HepG2 (cell line): ENCODE data around the gene TACC2. TPM values are rescaled to one million over a fixed set of nuclear protein-coding genes. Genes with fewer than 3 reads are reported as not detected.

Experiments used
- ATAC-seq: fragments of 200-7000 bp; cut with Tn5 transposase; 3 replicates; pipeline ENCODE4 v1.9.1; 2020; ENCODE audit warnings: mild to moderate bottlenecking, moderate library complexity
- BruUV-seq: library from RNA; stranded (reverse); fragments of 400-500 nt; replicated peaks from 2 replicates; lab custom pipeline; 2021; lab: Mats Ljungman, UMichigan
- CTCF ChIA-PET: fragments of 300-600 bp; formaldehyde crosslinking; extraction: SDS; loops from one replicate; lab custom pipeline; 2021; ENCODE audit warnings: low total read pairs, inconsistent platforms, low intra/inter-chr PET ratio; lab: Yijun Ruan, JAX
- POLR2A ChIA-PET: fragments of 350-600 bp; sonication (Branson Sonifier 250); formaldehyde crosslinking; loops from one replicate; lab custom pipeline; 2020; ENCODE audit warnings: antibody characterized with exemption, inconsistent platforms; lab: Yijun Ruan, JAX
- DNase-seq: peaks from one replicate; pipeline ENCODE4 v3.0.0-alpha.2; 2015; ENCODE audit warnings: low spot score
- FAIRE-seq: peaks from 3 replicates; lab custom pipeline; 2011; peaks lifted over from hg19 to GRCh38; lab: Jason Lieb, UNC
- H2AFZ ChIP-seq: one replicate; pipeline ENCODE4 v1.6.1; 2011; ENCODE audit warnings: low read length, inconsistent platforms
- H3K27ac ChIP-seq: fragments of 300-600 bp; 3 replicates; pipeline ENCODE4 v1.8.0; 2011; ENCODE audit warnings: mixed run types, mild to moderate bottlenecking, mixed read lengths, low read length, inconsistent platforms; ENCODE audit not compliant: insufficient read depth; ENCODE audit errors: extremely low read length
- H3K27me3 ChIP-seq, 2 experiments: fragments of 200-600 bp in 1 of 2; 2 replicates in 1 of 2; 3 replicates in 1 of 2; pipeline versions ENCODE4 v1.6.0 to v1.8.0; 2011; ENCODE audit warnings: low read length in 2 of 2, mild to moderate bottlenecking in 2 of 2, moderate library complexity in 2 of 2, inconsistent platforms in 1 of 2; ENCODE audit not compliant: insufficient read depth in 2 of 2, control insufficient read depth in 1 of 2
- H3K36me3 ChIP-seq, 2 experiments: fragments of 200-600 bp in 1 of 2; replicated peaks in 1 of 2; 2 replicates in 1 of 2; 3 replicates in 1 of 2; pipeline versions ENCODE4 v1.5.1 to v1.8.0; 2011; ENCODE audit warnings: low read length in 2 of 2, inconsistent platforms in 1 of 2; ENCODE audit not compliant: insufficient read depth in 2 of 2, control insufficient read depth in 1 of 2
- H3K4me1 ChIP-seq: 2 replicates; pipeline ENCODE4 v1.5.1; 2012; ENCODE audit warnings: low read length, inconsistent platforms; ENCODE audit not compliant: insufficient read depth
- H3K4me2 ChIP-seq: 2 replicates; pipeline ENCODE4 v1.6.0; 2011; ENCODE audit warnings: low read depth, low read length, inconsistent platforms
- H3K4me3 ChIP-seq, 3 experiments: fragments of 200-600 bp in 1 of 3; sonication (generic), shearing (Covaris generic) in 1 of 3; replicated peaks in 1 of 3; 2 replicates each; pipeline ENCODE4 v1.5.1; 2011 to 2016; ENCODE audit warnings: low read length in 3 of 3, inconsistent platforms in 2 of 3, low read depth in 2 of 3, mild to moderate bottlenecking in 2 of 3, control low read depth in 1 of 3, mixed read lengths in 1 of 3; ENCODE audit not compliant: insufficient read depth in 1 of 3
- H3K79me2 ChIP-seq: one replicate; pipeline ENCODE4 v1.6.1; 2011; ENCODE audit warnings: low read length, inconsistent platforms; ENCODE audit not compliant: insufficient read depth
- H3K9ac ChIP-seq: 2 replicates; pipeline ENCODE4 v1.6.0; 2011; ENCODE audit warnings: mild to moderate bottlenecking, low read depth, low read length, inconsistent platforms; ENCODE audit not compliant: insufficient read depth
- H3K9me3 ChIP-seq: 2 replicates; pipeline ENCODE4 v1.5.1; 2012; ENCODE audit warnings: mild to moderate bottlenecking, low read length
- H4K20me1 ChIP-seq: 2 replicates; pipeline ENCODE4 v1.6.0; 2011; ENCODE audit warnings: inconsistent platforms, mild to moderate bottlenecking, low read length, moderate library complexity; ENCODE audit not compliant: insufficient read depth
- CCDC6 ChIP-seq: sonication (generic); formaldehyde crosslinking; IDR thresholded peaks from 2 replicates; pipeline ENCODE4 v1.8.1; 2022; ENCODE audit warnings: mild to moderate bottlenecking, missing genetic modification reagents, moderate library complexity
- FOXC1 ChIP-seq: sonication (generic); formaldehyde crosslinking; IDR thresholded peaks from 2 replicates; pipeline ENCODE4 v1.8.0; 2022; ENCODE audit warnings: mild to moderate bottlenecking, missing genetic modification reagents, borderline replicate concordance
- SOX5 ChIP-seq: IDR thresholded peaks from 2 replicates; pipeline ENCODE4 v1.6.1; 2016; ENCODE audit warnings: borderline replicate concordance
- SYNCRIP ChIP-seq: fragments of 200-400 bp; formaldehyde crosslinking; IDR thresholded peaks from 2 replicates; pipeline ENCODE4 v1.6.1; 2018; ENCODE audit warnings: mild to moderate bottlenecking, low read depth, low read length; ENCODE audit not compliant: insufficient read depth
- ZFX ChIP-seq: sonication (generic); formaldehyde crosslinking; IDR thresholded peaks from 2 replicates; pipeline ENCODE4 v1.4.0; 2020; ENCODE audit warnings: mild to moderate bottlenecking, low read depth, missing genetic modification reagents, moderate library complexity
- ZNF253 ChIP-seq: sonication (generic); formaldehyde crosslinking; IDR thresholded peaks from 2 replicates; pipeline ENCODE4 v1.8.0; 2022; ENCODE audit warnings: mild to moderate bottlenecking, missing genetic modification reagents, borderline replicate concordance
- ZNF775 ChIP-seq: sonication (generic); formaldehyde crosslinking; IDR thresholded peaks from 2 replicates; pipeline ENCODE4 v1.4.0; 2020; ENCODE audit warnings: missing genetic modification reagents, mild to moderate bottlenecking, moderate library complexity, borderline replicate concordance
- WGBS: methylation state at CpG from one replicate; pipeline ENCODE4 v1.1.6; 2017; ENCODE audit warnings: low lambda C conversion rate; 5-methylcytosine and 5-hydroxymethylcytosine counted together
- in situ Hi-C: cut with HindIII; loops from 2 replicates; pipeline ENCODE4 v1.10.0; 2017; ENCODE audit warnings: low pct_unique_long_range_greater_than_20kb; ENCODE audit not compliant: extremely low pct_ligation_motif_present
- intact Hi-C: fragments of 100-400 bp; cut with micrococcal nuclease; formaldehyde crosslinking; loops from one replicate; pipeline ENCODE4 v1.10.0; 2022; ENCODE audit not compliant: unreplicated experiment
- polyA plus RNA-seq, 8 experiments: library from polyadenylated mRNA; depleted of rRNA in 3 of 8; stranded (reverse) in 7 of 8; unstranded in 1 of 8; fragments of >200 nt; fragmentation: Illumina TruSeq in 4 of 8; extraction: Trizol in 4 of 8; gene quantifications; 2 replicates each; pipeline versions ENCODE4 v1.2.1 to v1.2.3, GENCODE V29; 2011 to 2016; ENCODE audit warnings: low read depth in 4 of 8, missing spikeins in 1 of 8, mixed read lengths in 1 of 8; ENCODE audit not compliant: insufficient read depth in 1 of 8
- total RNA-seq, 5 experiments: library from RNA; depleted of rRNA; stranded (reverse); fragments of >200 nt; fragmentation: Illumina TruSeq; extraction: Trizol; gene quantifications; 2 replicates each; pipeline ENCODE4 v1.2.3, GENCODE V29; 2016; ENCODE audit warnings: low read depth in 1 of 5
- TF ChIP-seq, protein P1 (sequence below): IDR thresholded peaks from 2 replicates; pipeline ENCODE4 v1.6.1; 2016; ENCODE audit warnings: missing biosample characterization, missing genetic modification reagents, low read depth
- TF ChIP-seq, protein P2 (sequence below): sonication (generic); formaldehyde crosslinking; IDR thresholded peaks from 2 replicates; pipeline ENCODE4 v1.8.1; 2022; ENCODE audit warnings: mild to moderate bottlenecking, missing genetic modification reagents
- TF ChIP-seq, protein P3 (sequence below): sonication (generic); formaldehyde crosslinking; IDR thresholded peaks from 2 replicates; pipeline ENCODE4; 2020; ENCODE audit warnings: missing genetic modification reagents, mild to moderate bottlenecking, borderline replicate concordance
- TF ChIP-seq, protein P4 (sequence below): sonication (generic); formaldehyde crosslinking; IDR thresholded peaks from 2 replicates; pipeline ENCODE4 v1.8.1; 2023; ENCODE audit warnings: mild to moderate bottlenecking, moderate library complexity, missing genetic modification reagents
- TF ChIP-seq, protein P5 (sequence below): IDR thresholded peaks from 2 replicates; pipeline ENCODE4 v1.6.1; 2016
- TF ChIP-seq, protein P6 (sequence below): sonication (generic); formaldehyde crosslinking; IDR thresholded peaks from 2 replicates; pipeline ENCODE4 v1.4.0; 2020; ENCODE audit warnings: mild to moderate bottlenecking, missing genetic modification reagents

The TACC2 gene
- total and polyA plus RNA-seq, 2 of the 13 experiments (the other 11 are each of a cell fraction or from before 2014, with no cell fraction given), result 11.8 to 16.0 TPM

DNA sequence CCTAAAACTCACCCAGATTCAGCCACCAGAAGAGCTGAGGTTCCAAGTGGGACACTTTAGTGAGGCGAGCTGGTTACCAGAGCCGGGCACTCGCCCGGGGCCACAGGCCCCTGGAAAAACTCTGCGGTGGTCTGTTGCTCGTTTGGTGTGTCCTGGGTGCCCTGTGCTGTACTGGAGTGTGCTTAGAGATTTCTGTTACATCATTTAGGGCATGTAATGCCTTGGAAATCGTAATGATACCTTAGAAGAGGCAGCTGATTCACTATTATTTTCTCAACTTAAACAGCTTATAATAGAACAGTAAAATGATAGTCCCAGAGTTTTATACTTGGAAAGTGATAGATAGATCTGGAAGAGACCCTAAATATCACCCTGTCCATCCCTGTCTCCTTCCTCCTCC, 233.7 kb downstream of the TACC2 start:
- in situ Hi-C loops, result no loop called here
- no peak for ATAC-seq
- intact Hi-C loops, result no loop called here
- Histone ChIP-seq H3K27me3 (no peaks in the 10 kb centered on the region), H3K4me3 (no peak overlapping the region), H3K79me2 (no peaks in the 10 kb centered on the region), H3K27ac (no peak overlapping the region), H3K36me3 (peaks cover 30 to 69% of the 10 kb centered on the region in 2 experiments), H2AFZ (no peak overlapping the region), H4K20me1 (no peaks in the 10 kb centered on the region), H3K9ac (no peak overlapping the region), H3K4me2 (no peak overlapping the region), H3K4me1 (no peaks in the 10 kb centered on the region), H3K9me3 (no peaks in the 10 kb centered on the region)
- ChIA-PET POLR2A (no interaction called here), CTCF (no interaction called here)
- BruUV-seq, result no TSS peak
- no peak for FAIRE-seq
- WGBS, result 98% methylated on average over 7 of the region's 7 CpGs
- DNase-seq, result no peak
- TF ChIP-seq SOX5 (CRISPR knock-in tag) (no peak), CCDC6 (CRISPR knock-in tag) (no peak), ZNF253 (CRISPR knock-in tag) (no peak), ZNF775 (CRISPR knock-in tag) (no peak), ZFX (CRISPR knock-in tag) (no peak), SYNCRIP (no peak), FOXC1 (CRISPR knock-in tag) (no peak)
- TF ChIP-seq, protein P1, sequence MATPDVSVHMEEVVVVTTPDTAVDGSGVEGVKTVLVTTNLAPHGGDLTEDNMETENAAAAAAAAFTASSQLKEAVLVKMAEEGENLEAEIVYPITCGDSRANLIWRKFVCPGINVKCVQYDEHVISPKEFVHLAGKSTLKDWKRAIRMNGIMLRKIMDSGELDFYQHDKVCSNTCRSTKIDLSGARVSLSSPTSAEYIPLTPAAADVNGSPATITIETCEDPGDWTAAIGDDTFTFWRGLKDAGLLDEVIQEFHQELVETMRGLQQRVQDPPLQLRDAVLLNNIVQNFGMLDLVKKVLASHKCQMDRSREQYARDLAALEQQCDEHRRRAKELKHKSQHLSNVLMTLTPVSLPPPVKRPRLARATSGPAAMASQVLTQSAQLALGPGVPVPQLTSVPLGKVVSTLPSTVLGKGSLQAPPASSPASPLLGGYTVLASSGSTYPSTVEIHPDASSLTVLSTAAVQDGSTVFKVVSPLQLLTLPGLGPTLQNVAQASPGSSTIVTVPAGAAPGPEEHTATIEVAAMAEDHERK (CRISPR knock-in tag), result no peak
- TF ChIP-seq, protein P2, sequence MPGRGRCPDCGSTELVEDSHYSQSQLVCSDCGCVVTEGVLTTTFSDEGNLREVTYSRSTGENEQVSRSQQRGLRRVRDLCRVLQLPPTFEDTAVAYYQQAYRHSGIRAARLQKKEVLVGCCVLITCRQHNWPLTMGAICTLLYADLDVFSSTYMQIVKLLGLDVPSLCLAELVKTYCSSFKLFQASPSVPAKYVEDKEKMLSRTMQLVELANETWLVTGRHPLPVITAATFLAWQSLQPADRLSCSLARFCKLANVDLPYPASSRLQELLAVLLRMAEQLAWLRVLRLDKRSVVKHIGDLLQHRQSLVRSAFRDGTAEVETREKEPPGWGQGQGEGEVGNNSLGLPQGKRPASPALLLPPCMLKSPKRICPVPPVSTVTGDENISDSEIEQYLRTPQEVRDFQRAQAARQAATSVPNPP, result no peak
- TF ChIP-seq, protein P3, sequence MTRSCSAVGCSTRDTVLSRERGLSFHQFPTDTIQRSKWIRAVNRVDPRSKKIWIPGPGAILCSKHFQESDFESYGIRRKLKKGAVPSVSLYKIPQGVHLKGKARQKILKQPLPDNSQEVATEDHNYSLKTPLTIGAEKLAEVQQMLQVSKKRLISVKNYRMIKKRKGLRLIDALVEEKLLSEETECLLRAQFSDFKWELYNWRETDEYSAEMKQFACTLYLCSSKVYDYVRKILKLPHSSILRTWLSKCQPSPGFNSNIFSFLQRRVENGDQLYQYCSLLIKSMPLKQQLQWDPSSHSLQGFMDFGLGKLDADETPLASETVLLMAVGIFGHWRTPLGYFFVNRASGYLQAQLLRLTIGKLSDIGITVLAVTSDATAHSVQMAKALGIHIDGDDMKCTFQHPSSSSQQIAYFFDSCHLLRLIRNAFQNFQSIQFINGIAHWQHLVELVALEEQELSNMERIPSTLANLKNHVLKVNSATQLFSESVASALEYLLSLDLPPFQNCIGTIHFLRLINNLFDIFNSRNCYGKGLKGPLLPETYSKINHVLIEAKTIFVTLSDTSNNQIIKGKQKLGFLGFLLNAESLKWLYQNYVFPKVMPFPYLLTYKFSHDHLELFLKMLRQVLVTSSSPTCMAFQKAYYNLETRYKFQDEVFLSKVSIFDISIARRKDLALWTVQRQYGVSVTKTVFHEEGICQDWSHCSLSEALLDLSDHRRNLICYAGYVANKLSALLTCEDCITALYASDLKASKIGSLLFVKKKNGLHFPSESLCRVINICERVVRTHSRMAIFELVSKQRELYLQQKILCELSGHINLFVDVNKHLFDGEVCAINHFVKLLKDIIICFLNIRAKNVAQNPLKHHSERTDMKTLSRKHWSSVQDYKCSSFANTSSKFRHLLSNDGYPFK (CRISPR knock-in tag), result no peak
- TF ChIP-seq, protein P4, sequence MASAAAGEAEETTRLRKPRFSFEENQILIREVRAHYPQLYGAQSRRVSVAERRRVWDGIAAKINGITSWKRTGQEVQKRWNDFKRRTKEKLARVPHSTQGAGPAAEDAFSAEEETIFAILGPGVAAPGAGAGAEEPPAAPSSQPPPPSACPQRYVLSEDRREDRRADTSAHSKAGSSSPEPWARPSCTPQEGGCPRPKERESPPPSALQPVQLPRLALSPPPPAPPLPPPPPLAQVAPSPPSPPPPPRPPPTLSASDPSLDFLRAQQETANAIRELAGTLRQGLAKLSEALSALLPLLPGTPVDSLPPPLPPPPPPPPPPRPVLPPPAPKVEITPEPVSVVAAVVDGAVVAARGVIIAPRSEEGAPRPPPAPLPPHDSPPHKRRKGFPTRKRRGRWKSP (CRISPR knock-in tag), result no peak
- TF ChIP-seq, protein P5, sequence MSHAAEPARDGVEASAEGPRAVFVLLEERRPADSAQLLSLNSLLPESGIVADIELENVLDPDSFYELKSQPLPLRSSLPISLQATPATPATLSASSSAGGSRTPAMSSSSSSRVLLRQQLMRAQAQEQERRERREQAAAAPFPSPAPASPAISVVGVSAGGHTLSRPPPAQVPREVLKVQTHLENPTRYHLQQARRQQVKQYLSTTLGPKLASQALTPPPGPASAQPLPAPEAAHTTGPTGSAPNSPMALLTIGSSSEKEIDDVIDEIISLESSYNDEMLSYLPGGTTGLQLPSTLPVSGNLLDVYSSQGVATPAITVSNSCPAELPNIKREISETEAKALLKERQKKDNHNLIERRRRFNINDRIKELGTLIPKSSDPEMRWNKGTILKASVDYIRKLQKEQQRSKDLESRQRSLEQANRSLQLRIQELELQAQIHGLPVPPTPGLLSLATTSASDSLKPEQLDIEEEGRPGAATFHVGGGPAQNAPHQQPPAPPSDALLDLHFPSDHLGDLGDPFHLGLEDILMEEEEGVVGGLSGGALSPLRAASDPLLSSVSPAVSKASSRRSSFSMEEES (CRISPR knock-in tag), result no peak
- TF ChIP-seq, protein P6, sequence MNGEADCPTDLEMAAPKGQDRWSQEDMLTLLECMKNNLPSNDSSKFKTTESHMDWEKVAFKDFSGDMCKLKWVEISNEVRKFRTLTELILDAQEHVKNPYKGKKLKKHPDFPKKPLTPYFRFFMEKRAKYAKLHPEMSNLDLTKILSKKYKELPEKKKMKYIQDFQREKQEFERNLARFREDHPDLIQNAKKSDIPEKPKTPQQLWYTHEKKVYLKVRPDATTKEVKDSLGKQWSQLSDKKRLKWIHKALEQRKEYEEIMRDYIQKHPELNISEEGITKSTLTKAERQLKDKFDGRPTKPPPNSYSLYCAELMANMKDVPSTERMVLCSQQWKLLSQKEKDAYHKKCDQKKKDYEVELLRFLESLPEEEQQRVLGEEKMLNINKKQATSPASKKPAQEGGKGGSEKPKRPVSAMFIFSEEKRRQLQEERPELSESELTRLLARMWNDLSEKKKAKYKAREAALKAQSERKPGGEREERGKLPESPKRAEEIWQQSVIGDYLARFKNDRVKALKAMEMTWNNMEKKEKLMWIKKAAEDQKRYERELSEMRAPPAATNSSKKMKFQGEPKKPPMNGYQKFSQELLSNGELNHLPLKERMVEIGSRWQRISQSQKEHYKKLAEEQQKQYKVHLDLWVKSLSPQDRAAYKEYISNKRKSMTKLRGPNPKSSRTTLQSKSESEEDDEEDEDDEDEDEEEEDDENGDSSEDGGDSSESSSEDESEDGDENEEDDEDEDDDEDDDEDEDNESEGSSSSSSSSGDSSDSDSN, result no peak
